Gastroesophageal sphincter (tissue), 4 donors: Measurements from ENCODE around the gene CSNK2A1. TPM values are rescaled to one million over a fixed set of nuclear protein-coding genes. Genes with fewer than 3 reads are reported as not detected.

Source experiments
- ATAC-seq: fragments of 150-250 bp; one replicate; pipeline ENCODE4 v1.9.1; 2016; ENCODE audit warnings: mild to moderate bottlenecking, moderate library complexity
- H3K27ac ChIP-seq, 4 donors: fragments of 200-600 bp; sonication (generic) in 3 of 4; 1 replicate in 3 of 4; 2 replicates in 1 of 4; pipeline ENCODE4 v1.5.1; 2016 to 2019
- H3K27me3 ChIP-seq: fragments of 200-600 bp; sonication (generic); one replicate; pipeline ENCODE4 v1.5.1; 2019
- H3K36me3 ChIP-seq, 2 donors: fragments of 200-600 bp; sonication (generic); one replicate each; pipeline ENCODE4 v1.5.1; 2019; ENCODE audit warnings: control low read depth in 1 of 2
- H3K4me1 ChIP-seq, 3 donors: fragments of 200-600 bp; sonication (generic); 1 replicate in 2 of 3; 2 replicates in 1 of 3; pipeline ENCODE4 v1.5.1; 2016 to 2019; ENCODE audit warnings: control low read depth in 2 of 3
- H3K4me3 ChIP-seq, 2 donors: fragments of 200-600 bp; sonication (generic); one replicate each; pipeline ENCODE4 v1.5.1; 2019; ENCODE audit warnings: mild to moderate bottlenecking in 1 of 2, moderate library complexity in 1 of 2
- H3K9me3 ChIP-seq, 3 donors: fragments of 200-600 bp; sonication (generic); one replicate each; pipeline ENCODE4 v1.5.1; 2017 to 2019; ENCODE audit warnings: control low read depth in 2 of 3
- CTCF ChIP-seq, 4 experiments: fragments of 200-600 bp in 2 of 4; fragments of 450-650 bp in 2 of 4; sonication (generic) in 1 of 4; IDR thresholded peaks; one replicate each; pipeline ENCODE4 v1.5.1; 2017 to 2019; ENCODE audit warnings: antibody characterized with exemption in 4 of 4, mild to moderate bottlenecking in 2 of 4, moderate library complexity in 2 of 4
- EP300 ChIP-seq: sonication (generic); formaldehyde crosslinking; IDR thresholded peaks from one replicate; pipeline ENCODE4 v1.6.1; 2017; ENCODE audit warnings: antibody characterized with exemption, mild to moderate bottlenecking
- POLR2A ChIP-seq, 2 donors: fragments of 450-650 bp; IDR thresholded peaks; one replicate each; pipeline ENCODE4 v1.6.1; 2017; ENCODE audit warnings: antibody characterized with exemption in 2 of 2, mild to moderate bottlenecking in 2 of 2, moderate library complexity in 1 of 2
- POLR2AphosphoS5 ChIP-seq: sonication (generic); formaldehyde crosslinking; IDR thresholded peaks from one replicate; pipeline ENCODE4 v1.6.1; 2017; ENCODE audit warnings: antibody characterized with exemption
- WGBS, 2 donors: methylation state at CpG; one replicate each; pipeline ENCODE4 v1.1.5; 2018; ENCODE audit warnings: low coverage in 1 of 2; 5-methylcytosine and 5-hydroxymethylcytosine counted together
- total RNA-seq, 4 donors: library from RNA; depleted of rRNA; stranded (reverse); fragments of >200 nt; gene quantifications; one replicate each; pipeline ENCODE4 v1.1.0, GENCODE V29; 2016

The CSNK2A1 gene
- total RNA-seq, 4 donors from 2014 or later = 69.1 to 109 (median 92.2) TPM

DNA sequence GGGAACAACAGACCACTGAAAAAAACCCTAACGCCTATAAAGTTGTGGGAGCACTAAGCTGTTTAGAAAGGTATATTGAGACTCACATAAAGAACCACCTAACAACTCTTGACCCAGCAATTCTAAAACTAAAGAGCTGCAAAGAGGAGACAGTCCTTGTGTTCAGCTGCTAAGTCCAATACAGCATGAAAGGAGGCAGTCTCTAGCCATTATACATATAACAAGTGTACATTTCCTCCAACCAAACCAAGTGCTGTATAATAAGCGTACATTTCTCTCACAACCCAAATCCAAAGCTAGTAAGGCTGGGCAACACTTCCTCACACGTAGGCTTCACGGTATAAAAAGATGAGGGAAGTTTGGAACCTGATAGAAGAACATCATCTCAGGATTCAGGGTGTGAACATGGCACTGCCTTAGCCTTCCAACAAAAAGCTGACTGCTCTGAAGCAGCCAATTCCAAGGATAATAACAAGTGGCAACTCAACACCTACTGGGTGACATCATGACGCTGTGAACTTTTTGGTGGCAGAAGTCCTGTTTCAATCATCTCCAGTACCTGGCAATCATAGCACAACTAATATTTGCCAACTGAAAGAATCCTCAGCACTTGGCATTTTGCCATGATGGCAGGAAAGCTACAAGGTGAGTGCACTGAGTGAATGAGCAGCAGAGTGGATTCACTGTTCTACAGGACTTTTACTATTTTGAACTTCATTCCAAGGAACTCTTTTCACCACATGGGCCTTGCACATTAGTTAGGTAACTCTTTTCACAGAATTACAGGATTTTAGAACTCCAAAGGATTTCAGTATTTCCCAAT, 97.9 kb downstream of the CSNK2A1 start:
- ATAC-seq = no peak
- no peak overlapping the region for H3K4me3 ChIP-seq
- peaks cover 0 to 24% (median 3%) of the 10 kb centered on the region in 3 donors for H3K4me1 ChIP-seq
- TF ChIP-seq POLR2AphosphoS5 (no peak), POLR2A (IDR thresholded peaks at IDR 0.05) (no peak), EP300 (no peak), CTCF (IDR thresholded peaks at IDR 0.05) (no peak)
- H3K36me3 ChIP-seq = peaks cover 0 to 70% of the 10 kb centered on the region in 2 donors
- no peak overlapping the region for H3K27ac ChIP-seq
- H3K27me3 ChIP-seq = no peaks in the 10 kb centered on the region
- 91 to 100% methylated on average over 3 to 4 of the region's 5 CpGs for WGBS, 2 donors
- H3K9me3 ChIP-seq = no peaks in the 10 kb centered on the region

- H3K9me3 ChIP-seq = no peaks in the 10 kb centered on the region
- ATAC-seq = no peak
- 0 to 49% methylated on average over 1 to 6 of the region's 12 CpGs for WGBS, 2 donors
- H3K36me3 ChIP-seq = peaks cover 0 to 77% of the 10 kb centered on the region in 2 donors
- TF ChIP-seq POLR2A (IDR thresholded peaks at IDR 0.05) (no peak), POLR2AphosphoS5 (no peak), CTCF (IDR thresholded peaks at IDR 0.05) (no peak), EP300 (no peak)
- peaks cover 0 to 24% (median 3%) of the 10 kb centered on the region in 3 donors for H3K4me1 ChIP-seq
- H3K27me3 ChIP-seq = no peaks in the 10 kb centered on the region
- no peak overlapping the region for H3K27ac ChIP-seq
- no peak overlapping the region for H3K4me3 ChIP-seq
Observed at GRCh38 chr20:444862-445426, 98.6 kb downstream of the CSNK2A1 start.

GRCh38 chr20:444117-444516, 99.5 kb downstream of the CSNK2A1 start:
- Histone ChIP-seq H3K4me1 (peaks cover 0 to 24% (median 3%) of the 10 kb centered on the region in 3 donors), H3K9me3 (no peaks in the 10 kb centered on the region), H3K4me3 (no peak overlapping the region), H3K36me3 (peaks cover 0 to 86% of the 10 kb centered on the region in 2 donors), H3K27me3 (no peaks in the 10 kb centered on the region), H3K27ac (no peak overlapping the region)
- WGBS, 2 donors = 54 to 60% methylated on average over 2 to 3 of the region's 3 CpGs
- no peak for ATAC-seq
- TF ChIP-seq POLR2A (IDR thresholded peaks at IDR 0.05) (no peak), EP300 (no peak), CTCF (IDR thresholded peaks at IDR 0.05) (no peak), POLR2AphosphoS5 (no peak)

DNA sequence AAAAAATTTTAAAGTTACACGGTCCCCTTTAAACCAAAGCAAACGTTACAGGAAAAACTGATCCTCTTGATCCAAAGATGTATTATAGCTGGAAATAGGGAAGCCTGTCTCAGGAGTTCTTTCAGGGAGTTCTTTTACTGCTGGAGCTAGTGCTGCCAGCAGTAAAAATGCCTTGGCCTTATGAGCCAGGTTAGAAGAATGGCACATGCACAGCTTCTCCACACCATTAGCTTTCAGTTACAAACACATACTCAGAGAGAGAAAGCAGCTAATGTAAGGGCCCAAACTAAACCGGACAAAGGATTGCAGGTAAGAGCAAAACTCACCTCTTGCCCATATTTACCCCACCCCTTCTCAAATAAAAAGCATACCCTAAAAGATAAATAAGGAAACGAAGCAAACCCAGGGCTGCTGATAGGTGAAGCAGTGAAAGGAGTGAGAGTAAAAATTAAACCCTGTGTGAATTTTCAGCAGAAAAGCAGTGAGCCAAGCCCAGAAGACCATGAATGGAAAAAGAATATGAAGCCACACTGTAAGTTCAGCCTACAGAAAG, 100.3 kb downstream of the CSNK2A1 start:
- no peak for ATAC-seq
- peaks cover 0 to 94% of the 10 kb centered on the region in 2 donors for H3K36me3 ChIP-seq
- peaks cover 0 to 32% (median 3%) of the 10 kb centered on the region in 3 donors for H3K4me1 ChIP-seq
- no peak overlapping the region for H3K4me3 ChIP-seq
- H3K27ac ChIP-seq = no peak overlapping the region
- 75 to 85% methylated on average over 4 of the region's 4 CpGs for WGBS, 2 donors
- no peaks in the 10 kb centered on the region for H3K9me3 ChIP-seq
- TF ChIP-seq CTCF (IDR thresholded peaks at IDR 0.05) (no peak), POLR2AphosphoS5 (no peak), POLR2A (IDR thresholded peaks at IDR 0.05) (no peak), EP300 (no peak)
- no peaks in the 10 kb centered on the region for H3K27me3 ChIP-seq
